ENCODE measurements around the gene LMCD1.

DNA sequence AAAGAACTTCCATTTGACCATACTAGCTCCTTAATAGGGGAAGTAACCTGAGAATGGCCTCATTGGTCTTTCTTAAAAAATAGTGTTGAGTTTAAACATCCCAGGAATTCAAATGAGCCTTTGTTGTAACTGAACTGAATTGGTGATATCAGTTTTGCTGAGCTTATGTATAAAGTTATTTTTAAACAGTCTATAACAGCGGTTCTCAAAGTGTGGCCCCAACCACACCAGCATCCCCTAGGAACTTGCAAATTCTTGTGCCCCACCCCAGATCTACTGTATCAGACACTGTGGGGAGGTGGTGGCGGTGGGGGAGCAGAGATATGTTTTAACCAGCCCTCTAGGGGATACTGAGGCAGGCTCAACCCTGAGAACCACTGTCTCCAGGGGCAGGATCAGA is 57.0 kb downstream of the LMCD1 start:
- TF ChIP-seq, protein P1, sequence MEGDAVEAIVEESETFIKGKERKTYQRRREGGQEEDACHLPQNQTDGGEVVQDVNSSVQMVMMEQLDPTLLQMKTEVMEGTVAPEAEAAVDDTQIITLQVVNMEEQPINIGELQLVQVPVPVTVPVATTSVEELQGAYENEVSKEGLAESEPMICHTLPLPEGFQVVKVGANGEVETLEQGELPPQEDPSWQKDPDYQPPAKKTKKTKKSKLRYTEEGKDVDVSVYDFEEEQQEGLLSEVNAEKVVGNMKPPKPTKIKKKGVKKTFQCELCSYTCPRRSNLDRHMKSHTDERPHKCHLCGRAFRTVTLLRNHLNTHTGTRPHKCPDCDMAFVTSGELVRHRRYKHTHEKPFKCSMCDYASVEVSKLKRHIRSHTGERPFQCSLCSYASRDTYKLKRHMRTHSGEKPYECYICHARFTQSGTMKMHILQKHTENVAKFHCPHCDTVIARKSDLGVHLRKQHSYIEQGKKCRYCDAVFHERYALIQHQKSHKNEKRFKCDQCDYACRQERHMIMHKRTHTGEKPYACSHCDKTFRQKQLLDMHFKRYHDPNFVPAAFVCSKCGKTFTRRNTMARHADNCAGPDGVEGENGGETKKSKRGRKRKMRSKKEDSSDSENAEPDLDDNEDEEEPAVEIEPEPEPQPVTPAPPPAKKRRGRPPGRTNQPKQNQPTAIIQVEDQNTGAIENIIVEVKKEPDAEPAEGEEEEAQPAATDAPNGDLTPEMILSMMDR (IDR thresholded peaks at IDR 0.05): no peak
- TF ChIP-seq POLR2A (IDR thresholded peaks at IDR 0.05): no peak
